ENCODE measurements around the gene CYP39A1. TPM values are rescaled to one million over a fixed set of nuclear protein-coding genes. Genes with fewer than 3 reads are reported as not detected.

CYP39A1 gene
- total RNA-seq, 6 experiments from 2014 or later: not detected

DNA sequence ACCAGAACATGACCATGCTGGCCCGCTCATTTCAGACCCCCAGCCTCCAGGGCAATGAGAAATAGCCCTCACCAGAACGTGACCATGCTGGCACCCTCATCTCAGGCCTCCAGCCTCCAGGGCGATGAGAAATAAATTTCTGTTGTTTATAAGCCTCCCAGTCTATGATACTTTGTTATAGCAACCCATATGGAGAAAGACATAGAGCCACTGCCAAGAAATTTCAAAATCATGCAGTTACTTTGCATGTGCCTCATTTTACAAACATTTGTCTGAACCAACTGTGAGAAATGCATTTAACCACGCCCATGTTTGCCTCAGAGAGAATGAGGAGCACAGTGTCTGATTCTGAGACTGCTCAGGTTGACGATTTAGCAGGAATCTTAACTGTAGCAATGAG is 15.5 kb downstream of the CYP39A1 start:
- Mint-ChIP-seq H3K4me1 (ENCODE audit: low read depth) (no peaks in the 10 kb centered on the region), H3K27ac (no peak overlapping the region), H3K4me3 (no peak overlapping the region), H3K27me3 (ENCODE audit: insufficient read depth) (peaks cover 9% of the 10 kb centered on the region), H3K9me3 (no peaks in the 10 kb centered on the region), H3K36me3 (ENCODE audit: low read depth) (no peaks in the 10 kb centered on the region)
- peak; percentile 29 for DNase-seq
- TF ChIP-seq, protein P1, sequence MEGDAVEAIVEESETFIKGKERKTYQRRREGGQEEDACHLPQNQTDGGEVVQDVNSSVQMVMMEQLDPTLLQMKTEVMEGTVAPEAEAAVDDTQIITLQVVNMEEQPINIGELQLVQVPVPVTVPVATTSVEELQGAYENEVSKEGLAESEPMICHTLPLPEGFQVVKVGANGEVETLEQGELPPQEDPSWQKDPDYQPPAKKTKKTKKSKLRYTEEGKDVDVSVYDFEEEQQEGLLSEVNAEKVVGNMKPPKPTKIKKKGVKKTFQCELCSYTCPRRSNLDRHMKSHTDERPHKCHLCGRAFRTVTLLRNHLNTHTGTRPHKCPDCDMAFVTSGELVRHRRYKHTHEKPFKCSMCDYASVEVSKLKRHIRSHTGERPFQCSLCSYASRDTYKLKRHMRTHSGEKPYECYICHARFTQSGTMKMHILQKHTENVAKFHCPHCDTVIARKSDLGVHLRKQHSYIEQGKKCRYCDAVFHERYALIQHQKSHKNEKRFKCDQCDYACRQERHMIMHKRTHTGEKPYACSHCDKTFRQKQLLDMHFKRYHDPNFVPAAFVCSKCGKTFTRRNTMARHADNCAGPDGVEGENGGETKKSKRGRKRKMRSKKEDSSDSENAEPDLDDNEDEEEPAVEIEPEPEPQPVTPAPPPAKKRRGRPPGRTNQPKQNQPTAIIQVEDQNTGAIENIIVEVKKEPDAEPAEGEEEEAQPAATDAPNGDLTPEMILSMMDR (IDR thresholded peaks at IDR 0.05): no peak

DNA sequence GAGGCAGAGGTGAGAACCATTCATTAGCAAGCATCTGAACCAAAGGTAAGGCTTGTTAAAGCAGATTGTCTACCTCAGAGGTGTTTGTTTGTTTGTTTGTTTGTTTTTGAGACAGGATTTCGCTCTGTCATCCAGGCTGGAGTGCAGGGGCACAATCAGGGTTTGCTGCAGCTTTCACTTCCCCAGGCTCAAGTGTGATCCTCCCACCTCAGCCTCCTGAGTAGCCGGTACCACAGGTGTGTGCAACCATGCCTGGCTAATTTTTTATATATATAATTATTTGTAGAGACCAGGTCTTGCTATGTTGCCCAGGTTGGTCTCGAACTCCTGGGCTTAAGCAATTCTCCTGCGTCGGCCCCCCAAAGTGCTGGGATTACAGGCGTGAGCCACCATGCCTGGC is 17.2 kb downstream of the CYP39A1 start:
- no peaks in the 10 kb centered on the region for H3K36me3 Mint-ChIP-seq (ENCODE audit: low read depth)
- peaks cover 10% of the 10 kb centered on the region for H3K27me3 Mint-ChIP-seq (ENCODE audit: insufficient read depth)
- no peak for DNase-seq
- H3K4me3 Mint-ChIP-seq: no peak overlapping the region
- H3K9me3 Mint-ChIP-seq: no peaks in the 10 kb centered on the region
- H3K27ac Mint-ChIP-seq: no peak overlapping the region
- TF ChIP-seq, protein P1 (IDR thresholded peaks at IDR 0.05): no peak
- H3K4me1 Mint-ChIP-seq (ENCODE audit: low read depth): no peaks in the 10 kb centered on the region

DNA sequence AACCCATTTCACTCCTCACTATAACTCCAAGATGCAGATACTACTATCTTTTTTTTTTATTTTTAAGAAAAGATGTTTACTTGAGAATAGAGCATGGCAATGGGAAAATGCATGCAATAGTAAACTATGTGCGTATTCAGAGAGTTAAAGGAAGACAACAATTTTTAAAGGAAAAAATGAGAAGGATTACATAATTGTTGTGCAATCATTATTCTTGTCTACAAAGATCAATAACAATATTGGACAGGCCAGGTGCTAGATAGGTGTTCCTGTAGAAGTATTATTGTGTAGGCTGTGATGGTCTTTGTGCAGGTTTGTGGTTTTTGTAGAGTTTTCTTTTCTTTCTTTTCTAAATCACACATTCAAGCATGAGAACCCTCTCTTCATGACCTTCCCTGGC is 20.6 kb downstream of the CYP39A1 start:
- no peak overlapping the region for H3K4me3 Mint-ChIP-seq
- H3K9me3 Mint-ChIP-seq: no peaks in the 10 kb centered on the region
- TF ChIP-seq, protein P1 (IDR thresholded peaks at IDR 0.05): no peak
- H3K27ac Mint-ChIP-seq: no peak overlapping the region
- no peaks in the 10 kb centered on the region for H3K36me3 Mint-ChIP-seq (ENCODE audit: low read depth)
- DNase-seq: no peak
- no peaks in the 10 kb centered on the region for H3K4me1 Mint-ChIP-seq (ENCODE audit: low read depth)
- H3K27me3 Mint-ChIP-seq (ENCODE audit: insufficient read depth): peaks cover 4% of the 10 kb centered on the region; the same call in 1 of the 2 replicates

DNA sequence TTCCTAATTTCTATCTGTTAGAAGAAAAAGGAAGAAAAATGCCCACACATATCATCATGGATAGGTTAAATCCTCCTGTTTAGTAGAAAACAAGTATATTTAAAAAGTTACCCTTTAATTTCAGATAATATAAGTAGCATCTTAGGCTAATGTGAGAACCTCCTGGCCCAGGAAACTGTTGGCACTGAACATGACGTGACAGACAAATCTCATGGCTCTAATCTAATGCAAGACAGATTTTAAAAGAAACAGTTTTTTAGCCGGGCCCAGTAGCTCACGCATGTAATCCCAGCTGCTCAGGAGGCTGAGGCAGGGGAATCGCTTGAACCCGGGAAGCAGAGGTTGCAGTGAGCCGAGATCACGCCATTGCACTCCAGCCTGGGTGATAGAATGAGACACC is 22.9 kb downstream of the CYP39A1 start:
- no peaks in the 10 kb centered on the region for H3K4me1 Mint-ChIP-seq (ENCODE audit: low read depth)
- TF ChIP-seq, protein P1 (IDR thresholded peaks at IDR 0.05): no peak
- H3K27ac Mint-ChIP-seq: no peak overlapping the region
- no peak overlapping the region for H3K4me3 Mint-ChIP-seq
- H3K27me3 Mint-ChIP-seq (ENCODE audit: insufficient read depth): peaks cover 4% of the 10 kb centered on the region; the same call in 1 of the 2 replicates
- no peaks in the 10 kb centered on the region for H3K36me3 Mint-ChIP-seq (ENCODE audit: low read depth)
- no peaks in the 10 kb centered on the region for H3K9me3 Mint-ChIP-seq
- DNase-seq: no peak

DNA sequence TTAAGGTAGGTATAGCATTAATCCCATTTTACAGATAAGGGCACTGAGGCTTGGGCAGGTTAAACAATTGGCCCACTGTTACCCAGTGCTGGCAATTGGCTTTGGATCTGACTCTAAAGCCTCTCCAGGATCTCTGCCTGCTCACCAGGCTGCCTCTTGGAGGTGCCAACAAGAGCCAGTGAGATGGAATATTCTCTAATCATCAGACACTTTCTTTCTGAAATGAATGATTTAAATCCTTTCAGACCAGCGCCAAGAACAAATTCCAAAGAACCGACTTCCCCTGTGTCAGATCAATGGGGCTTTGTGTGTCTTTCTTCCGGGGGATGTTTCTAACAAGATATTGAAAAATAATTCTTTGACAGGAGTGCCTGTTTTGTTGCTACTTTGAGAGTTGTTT is 23.6 kb downstream of the CYP39A1 start:
- Mint-ChIP-seq H3K9me3 (no peaks in the 10 kb centered on the region), H3K4me1 (ENCODE audit: low read depth) (no peaks in the 10 kb centered on the region), H3K27ac (no peak overlapping the region), H3K4me3 (no peak overlapping the region), H3K36me3 (ENCODE audit: low read depth) (no peaks in the 10 kb centered on the region), H3K27me3 (ENCODE audit: insufficient read depth) (peaks cover 4% of the 10 kb centered on the region; the same call in 1 of the 2 replicates)
- no peak for DNase-seq
- TF ChIP-seq, protein P1 (IDR thresholded peaks at IDR 0.05): no peak

DNA sequence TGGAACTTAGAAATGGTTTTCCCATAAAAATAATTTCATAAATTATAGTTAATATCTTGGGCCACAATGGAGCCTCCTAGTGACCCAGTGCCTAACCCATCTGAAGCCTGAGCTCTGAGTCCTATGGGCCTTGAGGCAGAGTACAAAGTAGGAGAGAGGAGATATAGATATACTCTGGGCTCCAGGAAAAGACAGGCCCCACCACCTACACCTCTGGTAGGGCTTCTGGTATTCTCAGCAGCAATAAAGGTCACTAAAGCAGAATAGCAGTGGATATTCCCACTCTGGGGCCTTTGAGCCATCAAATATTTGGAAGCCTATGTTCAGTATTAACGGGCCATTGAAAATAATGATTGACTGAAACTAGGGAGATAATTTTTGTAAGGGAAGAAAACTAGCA is 24.1 kb downstream of the CYP39A1 start:
- Mint-ChIP-seq H3K4me1 (ENCODE audit: low read depth) (no peaks in the 10 kb centered on the region), H3K27me3 (ENCODE audit: insufficient read depth) (peaks cover 4% of the 10 kb centered on the region; the same call in 1 of the 2 replicates), H3K36me3 (ENCODE audit: low read depth) (no peaks in the 10 kb centered on the region), H3K4me3 (no peak overlapping the region), H3K27ac (no peak overlapping the region), H3K9me3 (no peaks in the 10 kb centered on the region)
- TF ChIP-seq, protein P1 (IDR thresholded peaks at IDR 0.05): no peak
- no peak for DNase-seq

All from HFFc6 (cell line).